Measurements from ENCODE around the gene LRGUK.

LRGUK gene

DNA sequence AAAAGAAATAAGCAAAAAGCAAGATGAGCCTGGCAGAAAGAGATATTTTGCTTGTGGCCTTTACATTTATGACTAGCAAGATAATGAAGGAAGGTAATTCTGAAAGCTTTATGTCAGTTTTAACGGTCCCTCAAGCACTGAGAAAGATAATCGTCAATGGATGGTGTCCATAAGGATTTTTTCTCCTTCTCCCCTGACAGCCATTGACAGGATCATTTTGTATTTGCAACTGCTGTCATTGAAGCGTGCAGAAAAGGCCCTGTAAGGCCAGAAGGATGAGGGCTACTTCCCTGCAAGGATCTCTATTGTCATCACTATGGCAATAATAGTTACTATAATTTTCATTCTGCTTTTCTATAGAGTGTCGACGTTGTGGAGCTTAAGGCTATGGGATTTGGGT, 994 bp upstream of the LRGUK start:
- Histone ChIP-seq H3K9me3 (ENCODE audit: control insufficient read depth, low read length) (no peaks in the 10 kb centered on the region), H3K27ac (ENCODE audit: insufficient read depth, low read depth, low read length, poor library complexity, severe bottlenecking) (no peak overlapping the region), H3K27me3 (ENCODE audit: control insufficient read depth, insufficient read depth, low read length, poor library complexity, severe bottlenecking) (peaks cover 10% of the 10 kb centered on the region), H3K4me1 (ENCODE audit: control insufficient read depth, insufficient read depth, low read length) (peaks cover 3% of the 10 kb centered on the region), H3K4me3 (ENCODE audit: insufficient read depth, low read depth, low read length) (no peak overlapping the region), H3K36me3 (ENCODE audit: control insufficient read depth, insufficient read depth, low read length) (no peaks in the 10 kb centered on the region)
- 84 to 89% methylated on average over 3 to 5 of the region's 5 CpGs for WGBS, 2 experiments

DNA sequence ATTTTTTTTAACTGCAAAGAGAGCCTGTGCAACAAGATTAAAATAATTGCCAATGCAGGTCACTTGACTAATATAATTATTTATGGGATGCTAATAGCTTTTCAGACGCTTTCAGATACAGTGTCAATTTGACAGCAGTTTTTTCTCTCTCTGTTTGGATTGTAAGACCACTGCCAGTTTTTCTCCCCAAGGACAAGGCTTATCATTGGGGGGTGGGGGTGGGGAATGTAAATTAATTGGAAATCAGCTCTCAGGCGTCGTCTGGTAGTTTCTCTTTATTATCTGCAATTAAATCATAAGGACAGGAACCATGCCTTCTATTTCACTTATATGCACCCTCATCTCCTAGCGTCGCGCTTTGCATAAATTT, 559 bp upstream of the LRGUK start:
- peaks cover 3% of the 10 kb centered on the region for H3K4me1 ChIP-seq (ENCODE audit: control insufficient read depth, insufficient read depth, low read length)
- H3K27ac ChIP-seq (ENCODE audit: insufficient read depth, low read depth, low read length, poor library complexity, severe bottlenecking), result no peak overlapping the region
- peak overlapping the region; percentile 66 for H3K4me3 ChIP-seq (ENCODE audit: insufficient read depth, low read depth, low read length)
- peaks cover 10% of the 10 kb centered on the region for H3K27me3 ChIP-seq (ENCODE audit: control insufficient read depth, insufficient read depth, low read length, poor library complexity, severe bottlenecking)
- no peaks in the 10 kb centered on the region for H3K36me3 ChIP-seq (ENCODE audit: control insufficient read depth, insufficient read depth, low read length)
- WGBS, 2 experiments, result 23 to 30% methylated on average over 6 of the region's 6 CpGs
- H3K9me3 ChIP-seq (ENCODE audit: control insufficient read depth, low read length), result no peaks in the 10 kb centered on the region

GRCh38 chr7:134128829-134129228, 1.7 kb downstream of the LRGUK start:
- Histone ChIP-seq H3K4me3 (ENCODE audit: insufficient read depth, low read depth, low read length) (no peak overlapping the region), H3K27ac (ENCODE audit: insufficient read depth, low read depth, low read length, poor library complexity, severe bottlenecking) (no peak overlapping the region), H3K4me1 (ENCODE audit: control insufficient read depth, insufficient read depth, low read length) (peaks cover 3% of the 10 kb centered on the region), H3K9me3 (ENCODE audit: control insufficient read depth, low read length) (no peaks in the 10 kb centered on the region), H3K36me3 (ENCODE audit: control insufficient read depth, insufficient read depth, low read length) (no peaks in the 10 kb centered on the region), H3K27me3 (ENCODE audit: control insufficient read depth, insufficient read depth, low read length, poor library complexity, severe bottlenecking) (peaks cover 10% of the 10 kb centered on the region)
- WGBS, 2 experiments, result 87 to 92% methylated on average over 4 of the region's 5 CpGs

GRCh38 chr7:134129856-134130523, 2.9 kb downstream of the LRGUK start:
- Histone ChIP-seq H3K36me3 (ENCODE audit: control insufficient read depth, insufficient read depth, low read length) (no peaks in the 10 kb centered on the region), H3K27me3 (ENCODE audit: control insufficient read depth, insufficient read depth, low read length, poor library complexity, severe bottlenecking) (peaks cover 10% of the 10 kb centered on the region), H3K9me3 (ENCODE audit: control insufficient read depth, low read length) (no peaks in the 10 kb centered on the region), H3K27ac (ENCODE audit: insufficient read depth, low read depth, low read length, poor library complexity, severe bottlenecking) (peak overlapping the region; percentile 38), H3K4me1 (ENCODE audit: control insufficient read depth, insufficient read depth, low read length) (peaks cover 3% of the 10 kb centered on the region), H3K4me3 (ENCODE audit: insufficient read depth, low read depth, low read length) (no peak overlapping the region)
- 23 to 30% methylated on average over 1 of the region's 2 CpGs for WGBS, 2 experiments

GRCh38 chr7:134134004-134134403, 6.9 kb downstream of the LRGUK start:
- Histone ChIP-seq H3K36me3 (ENCODE audit: control insufficient read depth, insufficient read depth, low read length) (no peaks in the 10 kb centered on the region), H3K27me3 (ENCODE audit: control insufficient read depth, insufficient read depth, low read length, poor library complexity, severe bottlenecking) (no peaks in the 10 kb centered on the region), H3K4me1 (ENCODE audit: control insufficient read depth, insufficient read depth, low read length) (peaks cover 3% of the 10 kb centered on the region), H3K4me3 (ENCODE audit: insufficient read depth, low read depth, low read length) (no peak overlapping the region), H3K9me3 (ENCODE audit: control insufficient read depth, low read length) (no peaks in the 10 kb centered on the region), H3K27ac (ENCODE audit: insufficient read depth, low read depth, low read length, poor library complexity, severe bottlenecking) (no peak overlapping the region)
- WGBS, 2 experiments, result 93 to 95% methylated on average over 3 of the region's 3 CpGs

GRCh38 chr7:134140889-134141867, 14.0 kb downstream of the LRGUK start:
- Histone ChIP-seq H3K27me3 (ENCODE audit: control insufficient read depth, insufficient read depth, low read length, poor library complexity, severe bottlenecking) (no peaks in the 10 kb centered on the region), H3K36me3 (ENCODE audit: control insufficient read depth, insufficient read depth, low read length) (no peaks in the 10 kb centered on the region), H3K9me3 (ENCODE audit: control insufficient read depth, low read length) (no peaks in the 10 kb centered on the region), H3K27ac (ENCODE audit: insufficient read depth, low read depth, low read length, poor library complexity, severe bottlenecking) (no peak overlapping the region), H3K4me3 (ENCODE audit: insufficient read depth, low read depth, low read length) (no peak overlapping the region), H3K4me1 (ENCODE audit: control insufficient read depth, insufficient read depth, low read length) (no peaks in the 10 kb centered on the region)
- WGBS, 2 experiments, result 58 to 61% methylated on average over 18 of the region's 18 CpGs

GRCh38 chr7:134141868-134142264, 14.7 kb downstream of the LRGUK start:
- Histone ChIP-seq H3K27me3 (ENCODE audit: control insufficient read depth, insufficient read depth, low read length, poor library complexity, severe bottlenecking) (no peaks in the 10 kb centered on the region), H3K27ac (ENCODE audit: insufficient read depth, low read depth, low read length, poor library complexity, severe bottlenecking) (no peak overlapping the region), H3K9me3 (ENCODE audit: control insufficient read depth, low read length) (no peaks in the 10 kb centered on the region), H3K4me1 (ENCODE audit: control insufficient read depth, insufficient read depth, low read length) (no peaks in the 10 kb centered on the region), H3K36me3 (ENCODE audit: control insufficient read depth, insufficient read depth, low read length) (no peaks in the 10 kb centered on the region), H3K4me3 (ENCODE audit: insufficient read depth, low read depth, low read length) (no peak overlapping the region)
- WGBS, 2 experiments, result 87 to 88% methylated on average over 5 of the region's 5 CpGs

GRCh38 chr7:134153493-134154136, 26.5 kb downstream of the LRGUK start:
- no peak overlapping the region for H3K4me3 ChIP-seq (ENCODE audit: insufficient read depth, low read depth, low read length)
- H3K27me3 ChIP-seq (ENCODE audit: control insufficient read depth, insufficient read depth, low read length, poor library complexity, severe bottlenecking), result no peaks in the 10 kb centered on the region
- no peaks in the 10 kb centered on the region for H3K9me3 ChIP-seq (ENCODE audit: control insufficient read depth, low read length)
- H3K36me3 ChIP-seq (ENCODE audit: control insufficient read depth, insufficient read depth, low read length), result no peaks in the 10 kb centered on the region
- no peaks in the 10 kb centered on the region for H3K4me1 ChIP-seq (ENCODE audit: control insufficient read depth, insufficient read depth, low read length)
- 84 to 96% methylated on average over 3 of the region's 3 CpGs for WGBS, 2 experiments
- no peak overlapping the region for H3K27ac ChIP-seq (ENCODE audit: insufficient read depth, low read depth, low read length, poor library complexity, severe bottlenecking)

DNA sequence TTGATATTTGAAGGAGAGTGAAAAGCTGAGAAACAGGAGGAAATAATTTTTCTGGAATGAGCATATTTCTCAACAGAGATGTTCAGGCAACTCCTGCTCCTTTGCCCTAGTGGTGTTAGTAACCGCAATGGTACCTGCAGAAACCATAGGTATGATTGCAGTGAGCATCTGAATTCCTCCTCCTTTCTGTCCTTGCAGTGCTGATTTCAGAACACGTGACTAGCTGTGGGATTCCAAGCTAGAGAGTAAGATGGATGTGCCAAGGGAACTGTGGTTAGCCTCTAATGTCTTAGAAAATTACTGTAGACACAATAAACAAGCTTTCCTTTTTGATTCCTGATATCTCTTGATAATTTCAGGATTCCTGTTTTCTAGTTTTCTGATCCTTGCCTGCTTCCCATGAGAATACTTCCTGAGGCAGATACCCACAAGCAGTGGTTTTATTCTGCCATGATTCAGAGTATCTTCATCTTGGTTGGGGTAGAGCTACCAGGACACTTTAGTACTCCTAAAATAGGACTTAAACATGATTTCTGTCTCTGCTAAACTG, 27.5 kb downstream of the LRGUK start:
- Histone ChIP-seq H3K9me3 (ENCODE audit: control insufficient read depth, low read length) (no peaks in the 10 kb centered on the region), H3K4me3 (ENCODE audit: insufficient read depth, low read depth, low read length) (no peak overlapping the region), H3K36me3 (ENCODE audit: control insufficient read depth, insufficient read depth, low read length) (no peaks in the 10 kb centered on the region), H3K27me3 (ENCODE audit: control insufficient read depth, insufficient read depth, low read length, poor library complexity, severe bottlenecking) (no peaks in the 10 kb centered on the region), H3K27ac (ENCODE audit: insufficient read depth, low read depth, low read length, poor library complexity, severe bottlenecking) (no peak overlapping the region), H3K4me1 (ENCODE audit: control insufficient read depth, insufficient read depth, low read length) (no peaks in the 10 kb centered on the region)
- WGBS, 2 experiments, result 84 to 88% methylated on average over 2 of the region's 2 CpGs

GRCh38 chr7:134155206-134155605, 28.1 kb downstream of the LRGUK start:
- WGBS, 2 experiments, result 83% methylated on average over 1 to 2 of the region's 2 CpGs
- no peak overlapping the region for H3K4me3 ChIP-seq (ENCODE audit: insufficient read depth, low read depth, low read length)
- no peaks in the 10 kb centered on the region for H3K9me3 ChIP-seq (ENCODE audit: control insufficient read depth, low read length)
- H3K27ac ChIP-seq (ENCODE audit: insufficient read depth, low read depth, low read length, poor library complexity, severe bottlenecking), result no peak overlapping the region
- H3K36me3 ChIP-seq (ENCODE audit: control insufficient read depth, insufficient read depth, low read length), result no peaks in the 10 kb centered on the region
- no peaks in the 10 kb centered on the region for H3K27me3 ChIP-seq (ENCODE audit: control insufficient read depth, insufficient read depth, low read length, poor library complexity, severe bottlenecking)
- no peaks in the 10 kb centered on the region for H3K4me1 ChIP-seq (ENCODE audit: control insufficient read depth, insufficient read depth, low read length)
